Measurements from ENCODE around the gene CACNA1G.

- TF ChIP-seq POLR2A (IDR thresholded peaks at IDR 0.05) = no peak
- TF ChIP-seq CTCF (IDR thresholded peaks at IDR 0.05) = no peak
Observed at GRCh38 chr17:50624321-50624934, 63.9 kb downstream of the CACNA1G start.
